ENCODE measurements around the gene KATNAL1. TPM values are rescaled to one million over a fixed set of nuclear protein-coding genes. Genes with fewer than 3 reads are reported as not detected.

Gene KATNAL1
- polyA plus RNA-seq, 1 donor (not counting 4 experiments of a cell fraction or from before 2014, with no cell fraction given) = 10.1 TPM

- Histone ChIP-seq H2AFZ (ENCODE audit: control insufficient read depth, low read length) (no peak overlapping the region), H3K9me3 (ENCODE audit: control insufficient read depth, low read depth, low read length) (no peaks in the 10 kb centered on the region), H3K27me3 (ENCODE audit: control insufficient read depth, extremely low read depth, insufficient read depth, low read length) (no peaks in the 10 kb centered on the region), H3K27ac (ENCODE audit: control insufficient read depth, insufficient read depth, low read length) (no peak overlapping the region), H3K36me3 (ENCODE audit: control insufficient read depth in 2 of 2, extremely low read depth in 1 of 2, insufficient read depth in 2 of 2, low read length in 2 of 2) (no peaks in the 10 kb centered on the region), H3K9ac (ENCODE audit: control insufficient read depth, extremely low read depth, insufficient read depth, low read length) (no peak overlapping the region), H3K9me1 (ENCODE audit: control insufficient read depth, extremely low read depth, insufficient read depth, low read length) (no peaks in the 10 kb centered on the region), H3K4me1 (ENCODE audit: control insufficient read depth, extremely low read depth, insufficient read depth, low read length) (peaks cover 11% of the 10 kb centered on the region), H4K20me1 (ENCODE audit: control insufficient read depth, extremely low read depth, insufficient read depth, low read length) (no peaks in the 10 kb centered on the region), H3K4me3 (ENCODE audit: control insufficient read depth in 2 of 3, extremely low read depth in 1 of 3, insufficient read depth in 2 of 3, low read depth in 1 of 3, low read length in 3 of 3) (no peak overlapping the region), H3K4me2 (ENCODE audit: control insufficient read depth, extremely low read depth, insufficient read depth, low read depth, low read length) (no peak overlapping the region), H3K79me2 (ENCODE audit: control insufficient read depth, insufficient read depth, low read length) (peaks cover 60% of the 10 kb centered on the region)
- DNase-seq (ENCODE audit: low read depth, low spot score) = no peak
- no peak for TF ChIP-seq EZH2 (IDR thresholded peaks at IDR 0.05; ENCODE audit: low read length)
- TF ChIP-seq CTCF (optimal IDR thresholded peaks at IDR 0.05 in 1 of 3, IDR thresholded peaks at IDR 0.05 in 1 of 3, conservative IDR thresholded peaks at IDR 0.05 in 1 of 3; ENCODE audit: extremely low read depth in 1 of 3, insufficient read depth in 2 of 3, low read length in 3 of 3) = no peak
- no peak for FAIRE-seq
- dilution Hi-C loops (cut with MboI; ENCODE audit: extremely low pct_ligation_motif_present, low sequenced_read_pairs) = no loop called here
Observed at GRCh38 chr13:30292325-30292724, 15.0 kb downstream of the KATNAL1 start.

GRCh38 chr13:30290812-30291436 is 16.4 kb downstream of the KATNAL1 start:
- dilution Hi-C loops (cut with MboI; ENCODE audit: extremely low pct_ligation_motif_present, low sequenced_read_pairs) = no loop called here
- H3K79me2 ChIP-seq (ENCODE audit: control insufficient read depth, insufficient read depth, low read length) = peaks cover 58% of the 10 kb centered on the region
- H3K9ac ChIP-seq (ENCODE audit: control insufficient read depth, extremely low read depth, insufficient read depth, low read length) = no peak overlapping the region

More at GRCh38 chr13:30290812-30291436, 16.4 kb downstream of the KATNAL1 start:
- H3K9me1 ChIP-seq (ENCODE audit: control insufficient read depth, extremely low read depth, insufficient read depth, low read length) = no peaks in the 10 kb centered on the region
- no peak overlapping the region for H3K27ac ChIP-seq (ENCODE audit: control insufficient read depth, insufficient read depth, low read length)
- no peak for DNase-seq (ENCODE audit: low read depth, low spot score)
- no peak overlapping the region for H2AFZ ChIP-seq (ENCODE audit: control insufficient read depth, low read length)
- TF ChIP-seq CTCF (optimal IDR thresholded peaks at IDR 0.05 in 1 of 3, IDR thresholded peaks at IDR 0.05 in 1 of 3, conservative IDR thresholded peaks at IDR 0.05 in 1 of 3; ENCODE audit: extremely low read depth in 1 of 3, insufficient read depth in 2 of 3, low read length in 3 of 3) (no peak), EZH2 (IDR thresholded peaks at IDR 0.05; ENCODE audit: low read length) (no peak)
- H3K4me2 ChIP-seq (ENCODE audit: control insufficient read depth, extremely low read depth, insufficient read depth, low read depth, low read length) = no peak overlapping the region
- H3K4me3 ChIP-seq (ENCODE audit: control insufficient read depth in 2 of 3, extremely low read depth in 1 of 3, insufficient read depth in 2 of 3, low read depth in 1 of 3, low read length in 3 of 3) = no peak overlapping the region
- no peaks in the 10 kb centered on the region for H3K27me3 ChIP-seq (ENCODE audit: control insufficient read depth, extremely low read depth, insufficient read depth, low read length)
- no peak for FAIRE-seq
- H4K20me1 ChIP-seq (ENCODE audit: control insufficient read depth, extremely low read depth, insufficient read depth, low read length) = no peaks in the 10 kb centered on the region
- no peaks in the 10 kb centered on the region for H3K36me3 ChIP-seq (ENCODE audit: control insufficient read depth in 2 of 2, extremely low read depth in 1 of 2, insufficient read depth in 2 of 2, low read length in 2 of 2)
- peaks cover 11% of the 10 kb centered on the region for H3K4me1 ChIP-seq (ENCODE audit: control insufficient read depth, extremely low read depth, insufficient read depth, low read length)
- H3K9me3 ChIP-seq (ENCODE audit: control insufficient read depth, low read depth, low read length) = no peaks in the 10 kb centered on the region
